Measurements from ENCODE around the gene HBD. TPM values are rescaled to one million over a fixed set of nuclear protein-coding genes. Genes with fewer than 3 reads are reported as not detected.

Gene HBD
- 1 to 10 TPM in 1 of 4 donors, not detected in 3; 5.4 TPM for total RNA-seq

GRCh38 chr11:5234381-5234834, at the start of gene HBD:
Gene HBD, minus strand, starts transcription at chr11:5234483. Its CDS starts 50 bp downstream, at chr11:5234433.
- H3K4me1 ChIP-seq = no peaks in the 10 kb centered on the region
- TF ChIP-seq POLR2A (IDR thresholded peaks at IDR 0.05) (no peak), CTCF (IDR thresholded peaks at IDR 0.05) (no peak), EP300 (IDR thresholded peaks at IDR 0.05) (no peak)
- H3K4me3 ChIP-seq = no peak within 1 kb of the TSS
- 58 to 59% methylated on average over 2 of the region's 2 CpGs for WGBS, 2 donors
- H3K27me3 ChIP-seq = no peaks in the 10 kb centered on the region
- no peaks in the 10 kb centered on the region for H3K9me3 ChIP-seq
- no peak within 1 kb of the TSS for H3K27ac ChIP-seq
- no peak for DNase-seq (ENCODE audit: low spot score in 2 of 2)
- H3K36me3 ChIP-seq = no peaks in the 10 kb centered on the region

GRCh38 chr11:5283882-5284281, 49.6 kb upstream of the HBD start:
- DNase-seq (ENCODE audit: low spot score in 2 of 2) = no peak
- Histone ChIP-seq H3K27me3 (no peaks in the 10 kb centered on the region), H3K4me3 (no peak overlapping the region), H3K9me3 (no peaks in the 10 kb centered on the region), H3K27ac (no peak overlapping the region), H3K4me1 (peaks cover 0 to 7% (median 0%) of the 10 kb centered on the region in 4 donors), H3K36me3 (no peaks in the 10 kb centered on the region)
- TF ChIP-seq EP300 (IDR thresholded peaks at IDR 0.05) = no peak
- TF ChIP-seq CTCF (IDR thresholded peaks at IDR 0.05) = no peak
- TF ChIP-seq POLR2A (IDR thresholded peaks at IDR 0.05) = no peak
- WGBS, 2 donors = 69 to 80% methylated on average over 1 of the region's 1 CpG

GRCh38 chr11:5283086-5283485, 48.8 kb upstream of the HBD start:
- DNase-seq (ENCODE audit: low spot score in 2 of 2) = no peak
- 83 to 86% methylated on average over 3 of the region's 3 CpGs for WGBS, 2 donors
- H3K4me3 ChIP-seq = no peak overlapping the region
- no peak overlapping the region for H3K27ac ChIP-seq
- no peaks in the 10 kb centered on the region for H3K36me3 ChIP-seq
- no peaks in the 10 kb centered on the region for H3K27me3 ChIP-seq
- H3K4me1 ChIP-seq = peaks cover 0 to 7% (median 0%) of the 10 kb centered on the region in 4 donors
- no peaks in the 10 kb centered on the region for H3K9me3 ChIP-seq
- no peak for TF ChIP-seq POLR2A (IDR thresholded peaks at IDR 0.05)
- TF ChIP-seq CTCF (IDR thresholded peaks at IDR 0.05) = no peak
- no peak for TF ChIP-seq EP300 (IDR thresholded peaks at IDR 0.05)

- no peak overlapping the region for H3K4me3 ChIP-seq
- no peaks in the 10 kb centered on the region for H3K36me3 ChIP-seq
- DNase-seq (ENCODE audit: low spot score in 2 of 2) = no peak
- no peak overlapping the region for H3K27ac ChIP-seq
- peaks cover 0 to 7% (median 0%) of the 10 kb centered on the region in 4 donors for H3K4me1 ChIP-seq
- no peak for TF ChIP-seq CTCF (IDR thresholded peaks at IDR 0.05)
- no peak for TF ChIP-seq EP300 (IDR thresholded peaks at IDR 0.05)
- TF ChIP-seq POLR2A (IDR thresholded peaks at IDR 0.05) = no peak
- H3K27me3 ChIP-seq = no peaks in the 10 kb centered on the region
- H3K9me3 ChIP-seq = no peaks in the 10 kb centered on the region
- WGBS, 2 donors = 66 to 86% methylated on average over 2 of the region's 2 CpGs
Measured at GRCh38 chr11:5282628-5283027, 48.3 kb upstream of the HBD start.

- H3K36me3 ChIP-seq = no peaks in the 10 kb centered on the region
- peaks cover 0 to 7% (median 0%) of the 10 kb centered on the region in 4 donors for H3K4me1 ChIP-seq
- no peak for TF ChIP-seq EP300 (IDR thresholded peaks at IDR 0.05)
- no peak for TF ChIP-seq CTCF (IDR thresholded peaks at IDR 0.05)
- TF ChIP-seq POLR2A (IDR thresholded peaks at IDR 0.05) = no peak
- H3K27ac ChIP-seq = no peak overlapping the region
- DNase-seq (ENCODE audit: low spot score in 2 of 2) = no peak
- no peaks in the 10 kb centered on the region for H3K27me3 ChIP-seq
- H3K4me3 ChIP-seq = no peak overlapping the region
- no peaks in the 10 kb centered on the region for H3K9me3 ChIP-seq
Measured at GRCh38 chr11:5281596-5281995, 47.3 kb upstream of the HBD start.

Measured in tibial nerve (tissue), 4 donors.